ENCODE data around the gene HAPLN1. TPM values are rescaled to one million over a fixed set of nuclear protein-coding genes. Genes with fewer than 3 reads are reported as not detected.

Gene HAPLN1
- total and polyA plus RNA-seq, 2 of the 4 experiments (the other 2 are of a cell fraction), result under 0.01 to 0.07 TPM

DNA sequence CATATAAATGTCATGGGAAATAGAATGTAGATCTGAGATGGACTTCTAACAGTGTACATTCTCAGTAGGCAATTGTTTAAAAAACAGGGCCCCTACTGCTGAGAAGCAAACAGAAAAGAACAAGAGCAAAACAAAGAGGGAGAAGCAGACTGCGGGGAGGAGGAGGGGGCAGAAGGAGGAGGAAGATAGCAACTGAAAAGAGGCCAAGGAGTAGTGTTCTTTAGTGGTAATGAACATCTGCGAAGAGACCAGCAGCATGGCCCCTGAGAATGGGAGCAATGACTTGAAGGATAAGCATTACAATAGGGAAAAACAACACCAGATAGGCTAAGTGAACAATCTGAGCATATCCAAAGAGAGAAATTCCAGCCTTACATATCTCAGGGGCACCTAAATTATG, 36.8 kb downstream of the HAPLN1 start:
- ChIA-PET CTCF (no interaction called here), POLR2A (ENCODE audit: unreplicated experiment) (no interaction called here)
- Histone ChIP-seq H3K9ac (ENCODE audit: low read depth, low read length) (no peak overlapping the region), H4K5ac (ENCODE audit: low read depth, low read length) (no peak overlapping the region), H2AK5ac (ENCODE audit: low read depth, low read length) (no peak overlapping the region), H3K4me3 (ENCODE audit: insufficient read depth, low read depth, low read length) (no peak overlapping the region), H4K91ac (ENCODE audit: insufficient read depth, low read depth, low read length) (no peak overlapping the region), H3K23ac (ENCODE audit: low read depth, low read length) (no peak overlapping the region), H2BK20ac (ENCODE audit: low read depth, low read length) (no peak overlapping the region), H3K18ac (ENCODE audit: low read depth, low read length) (no peak overlapping the region), H3K14ac (replicated peaks; ENCODE audit: low read depth, low read length) (no peak overlapping the region), H3K27ac (ENCODE audit: insufficient read depth, low read length) (no peak overlapping the region), H2BK15ac (ENCODE audit: low read depth, low read length) (no peak overlapping the region), H3K36me3 (ENCODE audit: control insufficient read depth, insufficient read depth, low read length) (no peaks in the 10 kb centered on the region), H4K20me1 (ENCODE audit: insufficient read depth, low read length) (no peaks in the 10 kb centered on the region), H3K4me2 (ENCODE audit: low read depth, low read length) (no peak overlapping the region), H3K9me3 (ENCODE audit: control insufficient read depth, insufficient read depth, low read length) (no peaks in the 10 kb centered on the region), H2AK9ac (replicated peaks; ENCODE audit: low read depth, low read length, poor library complexity) (no peak overlapping the region), H2BK120ac (ENCODE audit: low read depth, low read length) (no peak overlapping the region), H3K27me3 (ENCODE audit: control insufficient read depth, insufficient read depth, low read length) (peaks cover 3% of the 10 kb centered on the region), H2AFZ (replicated peaks; ENCODE audit: low read length, poor library complexity) (no peak overlapping the region), H3K9me1 (ENCODE audit: insufficient read depth, low read length) (no peaks in the 10 kb centered on the region), H3K56ac (ENCODE audit: extremely low read depth, insufficient read depth, low read length) (no peak overlapping the region), H3K79me1 (ENCODE audit: low read depth in 1 of 2, low read length in 2 of 2) (no peaks in the 10 kb centered on the region), H4K8ac (ENCODE audit: low read depth in 2 of 2, low read length in 2 of 2) (no peak overlapping the region), H3K4me1 (ENCODE audit: control insufficient read depth, insufficient read depth, low read length) (no peaks in the 10 kb centered on the region), H2BK5ac (ENCODE audit: low read depth, low read length, poor library complexity, severe bottlenecking) (no peak overlapping the region), H3K4ac (ENCODE audit: low read depth, low read length) (no peak overlapping the region)
- TF ChIP-seq MAFK (IDR thresholded peaks at IDR 0.05; ENCODE audit: low read depth, low read length) (no peak), MAZ (IDR thresholded peaks at IDR 0.05; ENCODE audit: borderline replicate concordance, low read depth, low read length) (no peak), MXI1 (IDR thresholded peaks at IDR 0.05; ENCODE audit: borderline replicate concordance, low read depth, low read length) (no peak), SMC3 (IDR thresholded peaks at IDR 0.05; ENCODE audit: low read depth, low read length) (no peak), POLR2A (IDR thresholded peaks at IDR 0.05; ENCODE audit: low read depth, low read length) (no peak), FOS (IDR thresholded peaks at IDR 0.05; ENCODE audit: low read depth, low read length) (no peak), RCOR1 (IDR thresholded peaks at IDR 0.05; ENCODE audit: insufficient replicate concordance, low read length) (no peak), RAD21 (IDR thresholded peaks at IDR 0.05; ENCODE audit: low read length) (no peak), RFX5 (IDR thresholded peaks at IDR 0.05; ENCODE audit: low read depth, low read length) (no peak)
- TF ChIP-seq, protein P1, sequence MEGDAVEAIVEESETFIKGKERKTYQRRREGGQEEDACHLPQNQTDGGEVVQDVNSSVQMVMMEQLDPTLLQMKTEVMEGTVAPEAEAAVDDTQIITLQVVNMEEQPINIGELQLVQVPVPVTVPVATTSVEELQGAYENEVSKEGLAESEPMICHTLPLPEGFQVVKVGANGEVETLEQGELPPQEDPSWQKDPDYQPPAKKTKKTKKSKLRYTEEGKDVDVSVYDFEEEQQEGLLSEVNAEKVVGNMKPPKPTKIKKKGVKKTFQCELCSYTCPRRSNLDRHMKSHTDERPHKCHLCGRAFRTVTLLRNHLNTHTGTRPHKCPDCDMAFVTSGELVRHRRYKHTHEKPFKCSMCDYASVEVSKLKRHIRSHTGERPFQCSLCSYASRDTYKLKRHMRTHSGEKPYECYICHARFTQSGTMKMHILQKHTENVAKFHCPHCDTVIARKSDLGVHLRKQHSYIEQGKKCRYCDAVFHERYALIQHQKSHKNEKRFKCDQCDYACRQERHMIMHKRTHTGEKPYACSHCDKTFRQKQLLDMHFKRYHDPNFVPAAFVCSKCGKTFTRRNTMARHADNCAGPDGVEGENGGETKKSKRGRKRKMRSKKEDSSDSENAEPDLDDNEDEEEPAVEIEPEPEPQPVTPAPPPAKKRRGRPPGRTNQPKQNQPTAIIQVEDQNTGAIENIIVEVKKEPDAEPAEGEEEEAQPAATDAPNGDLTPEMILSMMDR (conservative IDR thresholded peaks at IDR 0.05; ENCODE audit: low read depth, low read length), result no peak
- TF ChIP-seq, protein P2, sequence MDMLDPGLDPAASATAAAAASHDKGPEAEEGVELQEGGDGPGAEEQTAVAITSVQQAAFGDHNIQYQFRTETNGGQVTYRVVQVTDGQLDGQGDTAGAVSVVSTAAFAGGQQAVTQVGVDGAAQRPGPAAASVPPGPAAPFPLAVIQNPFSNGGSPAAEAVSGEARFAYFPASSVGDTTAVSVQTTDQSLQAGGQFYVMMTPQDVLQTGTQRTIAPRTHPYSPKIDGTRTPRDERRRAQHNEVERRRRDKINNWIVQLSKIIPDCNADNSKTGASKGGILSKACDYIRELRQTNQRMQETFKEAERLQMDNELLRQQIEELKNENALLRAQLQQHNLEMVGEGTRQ (IDR thresholded peaks at IDR 0.05; ENCODE audit: low read depth, low read length), result no peak
- TF ChIP-seq, protein P3, sequence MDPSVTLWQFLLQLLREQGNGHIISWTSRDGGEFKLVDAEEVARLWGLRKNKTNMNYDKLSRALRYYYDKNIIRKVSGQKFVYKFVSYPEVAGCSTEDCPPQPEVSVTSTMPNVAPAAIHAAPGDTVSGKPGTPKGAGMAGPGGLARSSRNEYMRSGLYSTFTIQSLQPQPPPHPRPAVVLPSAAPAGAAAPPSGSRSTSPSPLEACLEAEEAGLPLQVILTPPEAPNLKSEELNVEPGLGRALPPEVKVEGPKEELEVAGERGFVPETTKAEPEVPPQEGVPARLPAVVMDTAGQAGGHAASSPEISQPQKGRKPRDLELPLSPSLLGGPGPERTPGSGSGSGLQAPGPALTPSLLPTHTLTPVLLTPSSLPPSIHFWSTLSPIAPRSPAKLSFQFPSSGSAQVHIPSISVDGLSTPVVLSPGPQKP (IDR thresholded peaks at IDR 0.05; ENCODE audit: borderline replicate concordance, low read depth, low read length), result no peak
- 14% methylated on average over 1 of the region's 2 CpGs; no CpG with 5 or more reads in 1 of the 2 experiments for WGBS, 2 experiments (ENCODE audit: extremely low coverage in 2 of 2, insufficient read length in 1 of 2)
- no TSS peak for BruUV-seq (replicated peaks)
- dilution Hi-C loops (cut with HindIII; ENCODE audit: low sequenced_read_pairs, unreplicated experiment) (no loop called here), in situ Hi-C loops (cut with MboI; ENCODE audit: low sequenced_read_pairs) (no loop called here), intact Hi-C loops (cut with micrococcal nuclease) (no loop called here)
- DNase-seq, result no peak
- no peak for ATAC-seq (ENCODE audit: low read depth)
